Stomach smooth muscle (tissue), 2 donors: ENCODE results near the gene ADAM8.
"Not testable (repeated sequence)": the region's sequence is repeated elsewhere in the genome, so short reads cannot be mapped to it uniquely, and the experiment has no call there.

ENCODE experiments used
- H3K27ac ChIP-seq: one replicate; pipeline ENCODE4 v1.7.0; 2013; ENCODE audit warnings: mild to moderate bottlenecking, low read length, inconsistent platforms
- H3K27me3 ChIP-seq, 2 donors: one replicate each; pipeline ENCODE4 v1.7.0; 2013; ENCODE audit warnings: low read length in 2 of 2; ENCODE audit not compliant: insufficient read depth in 2 of 2, control insufficient read depth in 1 of 2
- H3K36me3 ChIP-seq, 2 donors: one replicate each; pipeline ENCODE4 v1.7.0; 2013; ENCODE audit warnings: low read length in 2 of 2; ENCODE audit not compliant: control insufficient read depth in 2 of 2, insufficient read depth in 2 of 2
- H3K4me1 ChIP-seq: one replicate; pipeline ENCODE4 v1.7.0; 2013; ENCODE audit warnings: low read length; ENCODE audit not compliant: control insufficient read depth, insufficient read depth
- H3K4me3 ChIP-seq, 2 donors: one replicate each; pipeline ENCODE4 v1.7.0; 2013; ENCODE audit warnings: low read length in 2 of 2
- H3K9ac ChIP-seq, 2 donors: one replicate each; pipeline ENCODE4 v1.7.0; 2013; ENCODE audit warnings: low read length in 2 of 2, mild to moderate bottlenecking in 1 of 2
- H3K9me3 ChIP-seq, 2 donors: one replicate each; pipeline ENCODE4 v1.7.0; 2013; ENCODE audit warnings: low read length in 2 of 2; ENCODE audit not compliant: control insufficient read depth in 2 of 2
- donor health status: healthy.
- donor health status: Pancreatic carcinoma.

Gene ADAM8

DNA sequence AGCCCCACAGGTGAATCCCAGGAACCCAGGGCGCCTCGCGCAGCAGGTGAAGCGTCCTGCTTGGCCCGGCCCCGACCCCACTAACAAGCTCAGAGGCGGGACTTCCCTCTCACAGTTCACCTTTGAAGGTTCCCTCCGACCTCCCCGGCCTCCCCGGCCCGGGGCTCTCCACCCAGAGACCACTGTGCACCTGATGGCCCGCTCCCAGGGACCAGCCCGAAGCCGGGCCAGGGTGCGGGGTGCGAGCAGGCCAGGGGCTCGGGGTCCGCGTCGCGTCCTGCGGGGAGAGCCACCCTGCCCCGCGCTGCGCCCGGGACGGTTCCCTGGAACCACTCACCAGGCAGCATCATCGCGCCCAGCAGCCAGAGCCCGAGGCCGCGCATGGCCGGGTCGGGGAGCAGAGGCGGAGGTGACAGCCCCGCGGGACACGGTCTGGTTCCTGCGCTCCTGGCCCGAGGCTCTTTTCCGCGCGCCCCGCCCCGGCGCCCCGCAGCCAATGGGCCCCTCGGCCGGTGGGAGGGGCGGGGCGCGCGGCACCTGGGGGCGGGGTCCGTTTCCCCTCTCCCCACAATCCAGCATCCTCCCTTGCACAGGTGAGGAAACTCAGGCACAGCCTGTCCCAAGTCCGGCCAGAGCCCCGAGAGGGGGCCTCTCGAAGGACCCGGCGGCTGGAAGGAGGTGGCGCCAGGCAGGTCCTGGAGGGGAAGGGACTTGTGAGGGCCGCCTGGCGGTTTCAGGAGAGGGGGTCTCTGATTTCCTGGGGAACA lies at the start of gene ADAM8:
TSS of gene ADAM8 (minus strand) at position 434 of the 767 bp plus-strand sequence. CDS start at position 383, 51 bp downstream.
- H3K27me3 ChIP-seq, result peaks cover 4 to 13% of the 10 kb centered on the region in 2 donors
- no peaks in the 10 kb centered on the region for H3K9me3 ChIP-seq
- H3K36me3 ChIP-seq, result peaks cover 11 to 15% of the 10 kb centered on the region in 2 donors
- no peak within 1 kb of the TSS for H3K9ac ChIP-seq
- H3K4me3 ChIP-seq, result no peak within 1 kb of the TSS
- H3K27ac ChIP-seq, result no peak within 1 kb of the TSS
- H3K4me1 ChIP-seq, result peaks cover 6% of the 10 kb centered on the region

DNA sequence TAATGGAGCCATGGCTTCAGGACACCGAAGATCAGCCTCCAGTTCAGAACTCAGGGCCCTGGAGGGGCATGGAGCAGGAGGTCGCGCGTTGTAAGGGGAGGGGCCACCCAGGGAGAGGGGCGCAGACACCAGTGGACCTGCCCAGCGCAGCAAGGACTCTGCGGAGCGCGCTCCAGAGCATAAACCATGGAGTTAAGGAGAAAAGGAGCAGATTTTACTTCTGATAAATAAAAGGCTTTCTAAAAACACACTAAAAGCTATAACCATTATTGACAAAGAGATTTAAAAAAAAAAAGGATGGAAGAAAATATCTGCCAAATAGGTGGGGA lies 49.5 kb upstream of the ADAM8 start:
- no peak overlapping the region for H3K27ac ChIP-seq
- H3K4me3 ChIP-seq, result peak overlapping the region in 1 of 2 donors; percentile 64
- peaks cover 42 to 54% of the 10 kb centered on the region in 2 donors for H3K27me3 ChIP-seq
- peaks cover 22% of the 10 kb centered on the region for H3K4me1 ChIP-seq
- H3K9me3 ChIP-seq, result no peaks in the 10 kb centered on the region
- no peaks in the 10 kb centered on the region for H3K36me3 ChIP-seq
- H3K9ac ChIP-seq, result no peak overlapping the region

DNA sequence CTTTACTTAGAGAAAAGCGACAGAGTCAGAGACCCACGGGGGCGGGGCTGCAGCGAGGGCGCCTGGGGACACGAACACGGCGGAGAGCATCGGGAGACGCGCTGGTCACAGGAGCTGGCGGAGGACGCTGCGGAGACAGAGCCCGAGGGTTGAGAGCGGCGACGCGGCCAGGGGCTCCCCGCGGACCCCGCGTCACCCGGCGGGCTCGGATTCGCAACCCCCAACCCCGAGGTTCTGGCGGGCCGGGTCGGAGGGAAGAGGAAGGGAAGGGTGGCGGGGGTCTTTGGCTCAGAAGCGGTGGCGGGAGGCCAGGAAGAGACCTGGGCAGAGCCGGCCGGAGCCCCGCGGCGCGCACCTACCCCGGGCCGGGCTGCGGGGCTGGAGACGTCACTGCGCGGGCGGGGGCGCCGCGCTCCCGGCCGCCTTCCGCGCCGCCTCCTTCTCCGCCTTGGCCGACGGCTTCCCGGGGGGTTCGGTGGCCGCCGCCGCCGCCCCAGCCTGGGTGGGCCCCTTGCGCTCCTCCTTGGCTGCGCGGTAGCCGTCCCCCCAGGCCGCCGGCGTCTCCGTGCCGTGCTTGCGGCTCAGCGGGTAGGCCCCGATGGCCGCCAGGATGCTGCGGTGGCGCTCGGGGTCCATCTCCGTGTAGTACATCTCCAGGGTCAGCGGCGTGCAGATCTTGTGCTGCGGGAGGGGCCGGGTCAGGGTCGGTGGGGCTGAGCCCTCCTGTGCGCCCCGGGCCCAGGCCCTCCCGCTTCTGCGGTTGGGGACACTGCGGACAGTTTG lies 49.0 kb upstream of the ADAM8 start:
- Histone ChIP-seq H3K9me3 (no peaks in the 10 kb centered on the region), H3K27me3 (peaks cover 42 to 50% of the 10 kb centered on the region in 2 donors), H3K27ac (no peak overlapping the region), H3K36me3 (no peaks in the 10 kb centered on the region), H3K9ac (no peak overlapping the region), H3K4me3 (peak overlapping the region in 1 of 2 donors; percentile 64), H3K4me1 (peaks cover 22% of the 10 kb centered on the region)

DNA sequence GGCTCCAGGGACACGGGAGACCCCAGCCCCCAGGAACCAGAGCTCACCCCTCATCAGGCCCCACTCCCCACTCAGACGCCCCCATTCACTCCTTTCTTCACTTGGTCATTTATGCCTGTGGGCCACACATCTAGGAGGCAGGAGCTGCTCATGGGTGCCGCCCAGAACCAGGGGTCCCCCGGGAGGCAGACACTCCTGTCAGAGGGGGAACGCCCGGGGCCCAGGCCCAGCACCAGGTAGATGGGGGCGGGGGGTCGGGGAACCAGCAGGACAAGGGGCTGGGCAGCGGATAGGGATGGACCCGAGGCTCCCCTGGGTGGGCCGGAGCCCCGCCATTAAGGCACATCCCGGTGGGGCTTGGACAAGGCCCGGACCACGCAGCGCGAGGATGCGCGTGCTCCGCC lies 48.2 kb upstream of the ADAM8 start:
- no peaks in the 10 kb centered on the region for H3K36me3 ChIP-seq
- H3K4me3 ChIP-seq, result peak overlapping the region in 1 of 2 donors; percentile 64
- H3K4me1 ChIP-seq, result peaks cover 19% of the 10 kb centered on the region
- no peak overlapping the region for H3K27ac ChIP-seq
- peaks cover 42 to 53% of the 10 kb centered on the region in 2 donors for H3K27me3 ChIP-seq
- H3K9me3 ChIP-seq, result no peaks in the 10 kb centered on the region
- no peak overlapping the region for H3K9ac ChIP-seq

DNA sequence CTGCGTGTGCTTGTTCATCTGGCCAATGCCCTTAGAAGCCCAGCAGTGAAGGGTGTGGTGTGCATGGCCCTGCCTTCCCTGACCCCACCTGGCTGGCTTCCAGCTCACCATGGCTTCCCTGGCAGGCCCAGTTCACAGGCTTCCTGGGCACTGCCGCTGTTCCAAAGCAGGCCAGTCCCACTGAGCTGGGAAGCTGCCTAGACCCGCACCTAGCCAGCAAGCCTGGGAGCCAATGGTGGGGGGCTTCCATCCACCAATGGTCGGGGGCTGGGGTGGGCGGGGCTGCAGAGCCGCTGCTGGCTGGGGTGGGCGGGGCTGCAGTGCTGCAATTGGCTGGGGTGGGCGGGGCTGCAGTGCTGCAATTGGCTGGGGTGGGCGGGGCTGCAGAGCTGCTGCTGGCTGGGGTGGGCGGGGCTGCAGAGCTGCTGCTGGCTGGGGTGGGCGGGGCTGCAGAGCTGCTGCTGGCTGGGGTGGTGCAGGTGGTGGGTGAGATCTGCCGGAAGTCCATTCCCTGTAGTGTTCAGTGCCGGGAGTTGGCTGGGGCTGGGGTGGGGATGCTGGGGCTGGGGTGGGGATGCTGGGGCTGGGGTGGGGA lies 47.6 kb upstream of the ADAM8 start:
- H3K9ac ChIP-seq, result no peak overlapping the region
- peaks cover 17% of the 10 kb centered on the region for H3K4me1 ChIP-seq
- no peak overlapping the region for H3K27ac ChIP-seq
- no peaks in the 10 kb centered on the region for H3K9me3 ChIP-seq
- H3K27me3 ChIP-seq, result peaks cover 43 to 49% of the 10 kb centered on the region in 2 donors
- no peak overlapping the region for H3K4me3 ChIP-seq
- H3K36me3 ChIP-seq, result no peaks in the 10 kb centered on the region

DNA sequence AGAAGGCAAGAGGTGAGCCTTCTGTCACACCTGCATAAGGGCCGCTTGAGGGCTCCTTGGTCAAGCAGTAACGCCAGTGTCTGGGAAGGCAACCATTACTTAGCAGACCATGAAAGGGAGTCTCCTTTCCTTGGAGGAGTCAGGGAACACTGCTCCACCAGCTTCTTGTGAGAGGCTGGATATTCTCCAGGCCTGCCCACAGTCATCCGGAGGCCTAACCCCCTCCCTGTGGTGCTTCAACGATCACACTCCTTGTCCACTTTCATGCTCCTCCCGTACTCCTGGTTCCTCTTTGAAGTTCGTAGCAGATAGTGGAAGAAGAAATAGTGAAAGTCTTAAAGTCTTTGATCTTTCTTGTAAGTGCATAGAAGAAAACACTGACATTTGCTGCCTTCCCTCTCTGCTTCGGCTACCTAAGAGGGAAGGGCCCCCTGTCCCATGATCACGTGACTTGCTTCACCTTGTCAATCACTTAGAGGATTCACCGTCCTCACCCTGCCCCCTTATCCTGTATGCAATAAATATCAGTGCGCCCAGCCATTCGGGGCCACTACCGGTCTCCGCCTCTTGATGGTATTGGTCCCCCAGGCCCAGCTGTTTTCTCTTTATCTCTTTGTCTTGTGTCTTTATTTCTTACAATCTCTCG lies 45.5 kb upstream of the ADAM8 start:
- Histone ChIP-seq H3K4me1 (peaks cover 20% of the 10 kb centered on the region), H3K27me3 (peaks cover 27 to 35% of the 10 kb centered on the region in 2 donors)
- H3K27ac ChIP-seq, H3K4me3 ChIP-seq, H3K9me3 ChIP-seq, H3K9ac ChIP-seq, H3K36me3 ChIP-seq: not testable (repeated sequence)

DNA sequence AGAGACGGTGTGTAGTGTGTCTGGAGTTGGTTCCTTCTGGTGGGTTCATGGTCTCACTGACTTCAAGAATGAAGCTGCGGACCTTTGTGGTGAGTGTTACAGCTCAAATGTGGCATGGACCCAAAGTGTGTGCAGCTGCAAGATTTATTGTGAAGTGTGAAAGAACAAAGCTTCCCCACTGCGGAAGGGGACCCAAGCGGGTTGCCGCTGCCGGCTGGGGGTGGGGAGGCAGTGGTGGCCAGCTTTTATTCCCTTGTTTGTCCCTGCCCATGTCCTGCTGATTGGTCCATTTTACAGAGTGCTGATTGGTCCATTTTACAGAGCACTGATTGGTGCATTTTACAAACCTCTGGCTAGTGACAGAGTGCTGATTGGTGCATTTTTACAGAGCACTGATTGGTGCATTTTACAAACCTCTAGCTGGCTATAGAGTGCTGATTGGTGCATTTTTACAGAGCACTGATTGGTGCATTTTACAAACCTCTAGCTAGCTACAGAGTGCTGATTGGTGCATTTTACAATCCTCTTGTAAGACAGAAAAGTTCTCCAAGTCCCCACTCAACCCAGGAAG lies 44.3 kb upstream of the ADAM8 start:
- H3K9me3 ChIP-seq, result not testable (repeated sequence)

DNA sequence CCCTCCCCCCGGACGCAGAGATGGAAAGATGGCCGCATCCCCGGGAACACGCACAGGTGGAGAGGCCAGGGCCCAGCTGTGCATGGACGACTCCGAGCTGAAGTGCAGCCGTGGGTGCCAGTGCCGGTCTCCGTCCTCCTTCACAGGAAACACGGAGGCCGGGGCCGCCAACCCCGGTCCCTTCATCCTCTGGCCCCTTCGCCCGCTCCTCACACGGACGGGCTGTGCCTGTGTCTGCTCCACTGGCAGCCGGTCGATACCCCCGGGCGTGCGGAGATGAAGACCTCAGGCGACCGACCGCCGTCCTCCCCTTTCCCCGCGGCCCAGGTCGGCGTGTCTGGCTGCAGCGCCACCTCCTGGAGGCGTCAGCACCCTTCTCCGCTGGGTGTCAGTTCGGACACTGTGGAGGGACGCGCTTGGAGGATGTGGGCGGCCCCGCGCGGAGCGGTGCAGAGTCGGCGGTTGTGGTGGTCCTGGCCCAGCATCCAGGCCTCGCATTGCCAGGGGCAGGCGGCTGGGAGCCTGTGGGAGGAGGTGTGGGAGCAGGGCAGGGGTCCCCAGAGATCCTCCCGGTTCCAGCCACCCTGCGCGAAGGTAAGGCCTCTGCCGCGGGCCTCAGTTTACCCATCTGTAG lies 41.9 kb upstream of the ADAM8 start:
- Histone ChIP-seq H3K27ac (no peak overlapping the region), H3K4me3 (peak overlapping the region; percentile 46 to 55), H3K36me3 (no peaks in the 10 kb centered on the region), H3K9me3 (no peaks in the 10 kb centered on the region), H3K27me3 (peaks cover 9 to 11% of the 10 kb centered on the region in 2 donors), H3K4me1 (peaks cover 6% of the 10 kb centered on the region), H3K9ac (peak overlapping the region in 1 of 2 donors; percentile 29)

More for the DNA sequence above, 44.3 kb upstream of the ADAM8 start:
- not testable (repeated sequence) for H3K27ac ChIP-seq, H3K4me3 ChIP-seq, H3K36me3 ChIP-seq, H3K9ac ChIP-seq
- Histone ChIP-seq H3K27me3 (peaks cover 15 to 22% of the 10 kb centered on the region in 2 donors), H3K4me1 (peaks cover 16% of the 10 kb centered on the region)

DNA sequence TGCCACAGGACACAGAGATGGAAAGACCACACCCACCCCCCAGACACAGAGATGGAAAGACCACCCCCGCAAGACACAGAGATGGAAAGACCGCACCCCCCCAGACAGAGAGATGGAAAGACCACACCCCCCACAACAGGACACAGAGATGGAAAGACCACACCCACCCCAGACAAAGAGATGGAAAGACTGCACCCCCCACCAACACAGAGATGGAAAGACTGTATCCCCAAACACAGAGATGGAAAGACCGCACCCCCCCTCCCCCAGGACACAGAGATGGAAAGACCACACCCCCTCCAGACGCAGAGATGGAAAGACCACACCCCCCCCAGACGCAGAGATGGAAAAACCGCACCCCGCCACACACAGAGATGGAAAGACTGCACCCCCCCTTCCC lies 40.1 kb upstream of the ADAM8 start:
- Histone ChIP-seq H3K27me3 (peaks cover 9 to 11% of the 10 kb centered on the region in 2 donors), H3K9ac (no peak overlapping the region), H3K36me3 (peaks cover 3 to 6% of the 10 kb centered on the region in 2 donors), H3K27ac (no peak overlapping the region), H3K4me1 (peaks cover 6% of the 10 kb centered on the region), H3K4me3 (no peak overlapping the region), H3K9me3 (no peaks in the 10 kb centered on the region)

DNA sequence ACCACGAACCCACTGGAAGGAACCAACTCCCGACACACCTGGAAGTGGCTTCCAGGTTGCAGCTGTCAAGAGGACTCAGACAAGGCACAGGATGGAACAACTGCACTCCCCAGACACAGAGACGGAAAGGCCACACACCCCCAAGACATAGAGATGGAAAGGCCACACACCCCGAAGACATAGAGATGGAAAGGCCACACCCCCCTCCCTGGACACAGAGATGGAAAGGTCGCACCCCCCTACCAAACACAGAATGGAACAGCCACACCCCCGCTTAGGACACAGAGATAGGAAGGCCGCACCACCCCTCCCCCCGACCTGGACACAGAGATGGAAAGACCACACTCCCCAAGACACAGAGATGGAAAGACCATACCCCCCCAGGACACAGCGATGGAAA lies 39.6 kb upstream of the ADAM8 start:
- peaks cover 6 to 8% of the 10 kb centered on the region in 2 donors for H3K36me3 ChIP-seq
- no peak overlapping the region for H3K9ac ChIP-seq
- peaks cover 9 to 11% of the 10 kb centered on the region in 2 donors for H3K27me3 ChIP-seq
- no peak overlapping the region for H3K4me3 ChIP-seq
- H3K4me1 ChIP-seq, result peaks cover 6% of the 10 kb centered on the region
- no peaks in the 10 kb centered on the region for H3K9me3 ChIP-seq
- no peak overlapping the region for H3K27ac ChIP-seq
